Prostate gland (tissue), 2 donors: ENCODE data around the gene ZNF527. TPM values are rescaled to one million over a fixed set of nuclear protein-coding genes. Genes with fewer than 3 reads are reported as not detected.

ENCODE experiments used
- DNase-seq: peaks from one replicate; pipeline ENCODE4 v3.0.0-alpha.2; 2019; ENCODE audit warnings: low spot score
- H3K27ac ChIP-seq, 2 donors: fragments of 200-600 bp; sonication (generic); 2 replicates each; pipeline ENCODE4 v1.5.1; 2017 to 2019
- H3K27me3 ChIP-seq: fragments of 200-600 bp; sonication (generic); replicated peaks from 2 replicates; pipeline ENCODE4 v1.5.1; 2019; ENCODE audit not compliant: insufficient read depth
- H3K36me3 ChIP-seq, 2 donors: fragments of 200-600 bp; sonication (generic); 1 replicate in 1 of 2; 2 replicates in 1 of 2; pipeline versions ENCODE4 v1.5.1 to v1.8.1; 2017 to 2019
- H3K4me1 ChIP-seq: fragments of 200-600 bp; sonication (generic); replicated peaks from 2 replicates; pipeline ENCODE4 v1.5.1; 2019
- H3K4me3 ChIP-seq, 2 donors: fragments of 200-600 bp; sonication (generic); 2 replicates each; pipeline ENCODE4 v1.5.1; 2017 to 2019
- H3K9me3 ChIP-seq: fragments of 200-600 bp; sonication (generic); 2 replicates; pipeline ENCODE4 v1.5.1; 2017
- POLR2A ChIP-seq: fragments of 450-650 bp; IDR thresholded peaks from one replicate; pipeline ENCODE4 v1.6.1; 2016; ENCODE audit warnings: antibody characterized with exemption, mild to moderate bottlenecking
- POLR2AphosphoS5 ChIP-seq: sonication (generic); formaldehyde crosslinking; IDR thresholded peaks from one replicate; pipeline ENCODE4 v1.6.1; 2017; ENCODE audit warnings: antibody characterized with exemption
- WGBS: methylation state at CpG from one replicate; pipeline ENCODE4 v1.1.5; 2018; 5-methylcytosine and 5-hydroxymethylcytosine counted together
- intact Hi-C: fragments of 100-400 bp; cut with DNase I; formaldehyde crosslinking; loops from one replicate; pipeline ENCODE4 v1.14.2; 2022
- total RNA-seq, 2 donors: library from RNA; depleted of rRNA; stranded (reverse); fragments of >200 nt; gene quantifications; one replicate each; pipeline ENCODE4 v1.1.0, GENCODE V29; 2016
- TF ChIP-seq, protein P1 (sequence below), 4 experiments: fragments of 200-600 bp in 2 of 4; fragments of 450-650 bp in 2 of 4; sonication (generic) in 2 of 4; IDR thresholded peaks; 1 replicate in 3 of 4; 2 replicates in 1 of 4; pipeline ENCODE4 v1.5.1; 2016 to 2019; ENCODE audit warnings: antibody characterized with exemption in 4 of 4, mild to moderate bottlenecking in 2 of 4, moderate library complexity in 2 of 4

ZNF527 gene
- 10 to 100 TPM; 10.7 to 15.0 TPM for total RNA-seq

DNA sequence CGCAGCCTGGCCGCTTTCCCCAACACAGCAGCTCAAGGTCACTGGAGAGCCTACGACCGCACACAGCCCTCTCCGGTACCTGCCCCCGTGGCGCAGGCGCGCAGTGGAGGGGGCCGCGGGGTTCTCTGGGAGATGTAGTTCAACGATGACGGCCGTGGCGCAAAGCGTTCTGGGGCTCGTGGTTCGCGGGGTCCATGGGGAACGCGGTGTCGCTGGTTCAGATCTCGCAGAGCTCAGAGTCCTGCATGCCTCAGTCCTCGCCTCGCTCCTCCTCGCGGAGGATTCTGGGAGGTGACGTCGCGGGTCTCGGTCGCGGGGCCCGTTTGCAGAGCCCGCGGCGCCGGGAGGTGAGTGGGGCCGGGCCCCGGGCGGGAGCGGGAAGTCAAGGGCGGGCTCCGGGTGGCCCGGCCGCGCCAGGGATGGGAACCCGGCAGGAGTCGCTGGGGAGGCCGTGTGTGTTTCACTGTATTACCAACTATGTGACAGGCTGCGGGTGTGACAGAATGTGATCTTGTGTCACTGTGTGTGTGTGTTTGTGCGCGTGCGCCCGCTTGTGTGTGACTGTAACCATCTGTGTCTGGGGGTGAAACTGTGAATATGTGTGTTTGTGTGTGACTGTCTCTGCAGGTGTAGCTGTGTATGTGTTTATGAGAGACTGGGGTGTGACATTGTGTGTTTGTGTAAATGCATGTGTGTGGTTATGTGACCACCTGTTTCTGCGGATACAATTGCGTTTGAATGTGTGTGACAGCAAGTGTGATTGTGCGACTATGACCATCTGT, at the start of gene ZNF527:
ZNF527 (plus strand) TSS at position 220 of the 782 bp plus-strand sequence. CDS start 3,100 bp downstream, outside the sequence.
- Histone ChIP-seq H3K36me3 (no peaks in the 10 kb centered on the region), H3K4me3 (peak within 1 kb of the TSS; percentile 51 to 62), H3K27me3 (no peaks in the 10 kb centered on the region), H3K4me1 (no peaks in the 10 kb centered on the region), H3K9me3 (no peaks in the 10 kb centered on the region), H3K27ac (peak within 1 kb of the TSS; percentile 78 to 84)
- TF ChIP-seq, protein P1, sequence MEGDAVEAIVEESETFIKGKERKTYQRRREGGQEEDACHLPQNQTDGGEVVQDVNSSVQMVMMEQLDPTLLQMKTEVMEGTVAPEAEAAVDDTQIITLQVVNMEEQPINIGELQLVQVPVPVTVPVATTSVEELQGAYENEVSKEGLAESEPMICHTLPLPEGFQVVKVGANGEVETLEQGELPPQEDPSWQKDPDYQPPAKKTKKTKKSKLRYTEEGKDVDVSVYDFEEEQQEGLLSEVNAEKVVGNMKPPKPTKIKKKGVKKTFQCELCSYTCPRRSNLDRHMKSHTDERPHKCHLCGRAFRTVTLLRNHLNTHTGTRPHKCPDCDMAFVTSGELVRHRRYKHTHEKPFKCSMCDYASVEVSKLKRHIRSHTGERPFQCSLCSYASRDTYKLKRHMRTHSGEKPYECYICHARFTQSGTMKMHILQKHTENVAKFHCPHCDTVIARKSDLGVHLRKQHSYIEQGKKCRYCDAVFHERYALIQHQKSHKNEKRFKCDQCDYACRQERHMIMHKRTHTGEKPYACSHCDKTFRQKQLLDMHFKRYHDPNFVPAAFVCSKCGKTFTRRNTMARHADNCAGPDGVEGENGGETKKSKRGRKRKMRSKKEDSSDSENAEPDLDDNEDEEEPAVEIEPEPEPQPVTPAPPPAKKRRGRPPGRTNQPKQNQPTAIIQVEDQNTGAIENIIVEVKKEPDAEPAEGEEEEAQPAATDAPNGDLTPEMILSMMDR (IDR thresholded peaks at IDR 0.05), result peak in 2 of 4 experiments; percentile 30 to 34
- peak; percentile 80 for TF ChIP-seq POLR2A
- peak; percentile 98 for TF ChIP-seq POLR2AphosphoS5
- WGBS, result 1% methylated on average over 44 of the region's 58 CpGs
- DNase-seq, result peak; percentile 96
- intact Hi-C loops, result loop anchor here (5.0 to 10.0 kb wide), 3 partner anchors 39 to 284 kb away; partner anchors contain the start of genes ZFP30, ZNF569 and ZNF570

DNA sequence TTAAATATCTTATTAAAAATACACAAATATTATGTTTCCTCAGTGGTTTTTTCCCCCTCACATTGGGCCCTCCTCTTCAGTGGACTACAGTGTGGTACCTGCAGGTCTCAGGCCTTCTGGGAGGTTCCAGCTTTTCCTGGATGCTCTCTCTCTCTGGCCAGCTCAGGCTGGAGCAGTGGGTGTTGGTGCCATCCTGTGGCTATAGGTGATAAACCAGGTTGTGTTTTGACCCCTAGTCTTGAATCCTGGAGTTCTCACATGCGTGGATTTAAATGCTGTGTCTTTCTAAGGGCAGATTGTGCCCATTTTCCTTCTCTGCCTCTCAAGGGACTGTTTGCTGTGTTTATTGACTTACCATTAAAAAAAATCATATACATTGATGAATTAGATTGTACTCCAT, 41.2 kb upstream of the ZNF527 start:
- no peak for TF ChIP-seq POLR2A
- TF ChIP-seq, protein P1 (IDR thresholded peaks at IDR 0.05), result peak in 1 of 4 experiments; percentile 21
- peaks cover 7 to 10% of the 10 kb centered on the region in 2 donors for H3K36me3 ChIP-seq
- no peak for DNase-seq
- intact Hi-C loops, result loop anchor here (5.0 to 10.0 kb wide), 2 partner anchors 43 to 115 kb away; partner anchors contain the start of genes ZNF383, ZNF527 and ZNF585B
- no peaks in the 10 kb centered on the region for H3K27me3 ChIP-seq
- no peaks in the 10 kb centered on the region for H3K9me3 ChIP-seq
- H3K4me1 ChIP-seq, result no peaks in the 10 kb centered on the region
- no peak overlapping the region for H3K27ac ChIP-seq
- 53% methylated on average over 1 of the region's 1 CpG for WGBS
- no peak overlapping the region for H3K4me3 ChIP-seq

DNA sequence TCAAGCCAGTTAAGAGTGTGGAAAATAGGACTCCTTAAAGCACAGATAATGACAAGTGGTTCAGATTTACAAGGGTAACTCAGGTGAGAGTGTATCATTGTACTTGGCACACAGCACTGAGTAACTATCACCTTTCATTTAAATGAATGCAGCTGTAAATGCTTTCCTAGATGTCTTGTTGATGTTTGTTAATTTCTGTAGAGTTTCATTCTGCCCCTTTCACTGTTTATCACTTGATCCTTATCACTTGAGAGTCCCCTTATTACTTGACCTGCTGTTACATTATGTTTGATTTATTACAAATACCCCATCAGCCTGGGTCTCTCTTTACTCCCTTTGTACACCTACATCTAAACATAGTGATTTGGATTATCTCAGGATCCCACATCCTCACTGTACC, 38.1 kb upstream of the ZNF527 start:
- TF ChIP-seq POLR2AphosphoS5, result no peak
- no peak for TF ChIP-seq POLR2A
- TF ChIP-seq, protein P1 (IDR thresholded peaks at IDR 0.05), result no peak
- Histone ChIP-seq H3K36me3 (peaks cover 7 to 10% of the 10 kb centered on the region in 2 donors), H3K27ac (peak overlapping the region in 1 of 2 donors; percentile 10), H3K4me1 (no peaks in the 10 kb centered on the region), H3K4me3 (no peak overlapping the region), H3K9me3 (no peaks in the 10 kb centered on the region), H3K27me3 (no peaks in the 10 kb centered on the region)
- intact Hi-C loops, result loop anchor here (5.0 to 10.0 kb wide), 2 partner anchors 39 to 118 kb away; partner anchors contain the start of genes ZNF383, ZNF527 and ZNF585B
- DNase-seq, result no peak

DNA sequence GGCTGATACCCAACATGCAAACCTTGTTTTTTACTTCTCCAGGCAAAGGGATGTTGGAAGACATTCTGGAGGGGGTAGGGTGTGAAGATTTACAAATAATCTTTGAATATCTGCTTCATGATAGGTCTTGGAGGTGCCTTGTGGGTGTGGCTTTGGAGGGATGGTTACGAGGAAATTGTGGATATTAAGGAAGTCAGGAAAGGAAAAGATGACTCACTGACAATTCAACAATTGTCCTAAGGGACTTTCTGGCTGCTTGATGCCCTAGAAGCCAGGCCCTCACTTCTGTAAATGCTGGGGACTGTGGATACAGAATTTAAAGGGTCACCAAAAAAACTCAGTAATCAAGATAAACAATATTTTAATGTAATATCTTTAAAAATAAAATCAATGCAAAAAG, 37.4 kb upstream of the ZNF527 start:
- TF ChIP-seq POLR2AphosphoS5, result no peak
- no peak for TF ChIP-seq POLR2A
- TF ChIP-seq, protein P1 (IDR thresholded peaks at IDR 0.05), result no peak
- peaks cover 7 to 8% of the 10 kb centered on the region in 2 donors for H3K36me3 ChIP-seq
- intact Hi-C loops, result loop anchor here (5.0 to 10.0 kb wide), 2 partner anchors 39 to 119 kb away; partner anchors contain the start of genes ZNF383, ZNF527 and ZNF585B
- H3K9me3 ChIP-seq, result no peaks in the 10 kb centered on the region
- no peaks in the 10 kb centered on the region for H3K27me3 ChIP-seq
- WGBS, result 45% methylated on average over 1 of the region's 1 CpG
- peak overlapping the region in 1 of 2 donors; percentile 89 for H3K27ac ChIP-seq
- H3K4me3 ChIP-seq, result no peak overlapping the region
- H3K4me1 ChIP-seq, result no peaks in the 10 kb centered on the region
- DNase-seq, result no peak
